H1 (cell line): ENCODE results near the gene ELMO1. TPM values are rescaled to one million over a fixed set of nuclear protein-coding genes. Genes with fewer than 3 reads are reported as not detected.

ENCODE experiments used
- CTCF ChIA-PET: fragments of 300-600 bp; sonication (Branson Sonifier 250); formaldehyde crosslinking; loops from one replicate; lab custom pipeline; 2021; ENCODE audit not compliant: partially characterized antibody; lab: Charles Lee
- POLR2A ChIA-PET: fragments of 300-600 bp; sonication (Branson Sonifier 250); formaldehyde crosslinking; loops from one replicate; lab custom pipeline; 2021; ENCODE audit warnings: inconsistent platforms; ENCODE audit not compliant: partially characterized antibody; lab: Charles Lee
- DNase-seq, 2 experiments: peaks; one replicate each; pipeline versions ENCODE4 v3.0.0 to v3.0.0-alpha.2; 2010 to 2022; ENCODE audit warnings: low spot score in 2 of 2, low read depth in 1 of 2, mixed read lengths in 1 of 2
- FAIRE-seq: peaks from 2 replicates; lab custom pipeline; 2011; peaks lifted over from hg19 to GRCh38; lab: Jason Lieb, UNC
- H2AFZ ChIP-seq: 2 replicates; pipeline ENCODE4 v1.8.1; 2012; ENCODE audit warnings: low read length, inconsistent platforms
- H2AK5ac ChIP-seq: 2 replicates; pipeline ENCODE4 v1.6.1; 2013; ENCODE audit warnings: low read depth, low read length
- H2BK120ac ChIP-seq: replicated peaks from 2 replicates; pipeline ENCODE3; 2013; ENCODE audit warnings: low read depth, low read length, inconsistent platforms
- H2BK12ac ChIP-seq: 2 replicates; pipeline ENCODE4 v1.6.1; 2013; ENCODE audit warnings: low read depth, low read length
- H2BK15ac ChIP-seq: 2 replicates; pipeline ENCODE4 v1.6.1; 2013; ENCODE audit warnings: low read length
- H2BK20ac ChIP-seq: 2 replicates; pipeline ENCODE4 v1.6.1; 2013; ENCODE audit warnings: low read length
- H2BK5ac ChIP-seq: 2 replicates; pipeline ENCODE4 v1.6.1; 2013; ENCODE audit warnings: low read depth, low read length
- H3K14ac ChIP-seq: 2 replicates; pipeline ENCODE4 v1.6.1; 2013; ENCODE audit warnings: inconsistent platforms; ENCODE audit not compliant: insufficient read length
- H3K18ac ChIP-seq: 2 replicates; pipeline ENCODE4 v1.6.1; 2013; ENCODE audit warnings: low read length; ENCODE audit errors: extremely low read depth
- H3K23ac ChIP-seq: 2 replicates; pipeline ENCODE4 v1.6.1; 2013; ENCODE audit warnings: inconsistent platforms; ENCODE audit not compliant: insufficient read length
- H3K23me2 ChIP-seq: 2 replicates; pipeline ENCODE4 v1.6.1; 2013; ENCODE audit warnings: low read depth, low read length
- H3K27ac ChIP-seq: 2 replicates; pipeline ENCODE4 v1.6.1; 2011; ENCODE audit warnings: low read depth, low read length, inconsistent platforms
- H3K27me3 ChIP-seq, 4 experiments: replicated peaks in 1 of 4; 1 replicate in 1 of 4; 2 replicates in 3 of 4; pipeline versions ENCODE4 v1.6.1 to v1.8.1; 2011 to 2013; ENCODE audit warnings: low read length in 3 of 4, mild to moderate bottlenecking in 3 of 4, inconsistent platforms in 2 of 4, mixed read lengths in 2 of 4, moderate library complexity in 1 of 4; ENCODE audit not compliant: control insufficient read depth in 3 of 4, insufficient read depth in 3 of 4; ENCODE audit errors: extremely low read depth in 1 of 4
- H3K36me3 ChIP-seq, 4 experiments: 2 replicates each; pipeline versions ENCODE4 v1.6.1 to v1.8.1; 2011 to 2013; ENCODE audit warnings: mild to moderate bottlenecking in 4 of 4, low read length in 3 of 4, moderate library complexity in 2 of 4, control low read depth in 1 of 4, inconsistent platforms in 1 of 4; ENCODE audit not compliant: insufficient read depth in 4 of 4, control insufficient read depth in 2 of 4
- H3K4ac ChIP-seq: replicated peaks from 2 replicates; pipeline ENCODE3; 2013; ENCODE audit warnings: low read length, low read depth, mixed read lengths, inconsistent platforms; ENCODE audit not compliant: insufficient read length
- H3K4me1 ChIP-seq, 4 experiments: replicated peaks in 1 of 4; 1 replicate in 1 of 4; 2 replicates in 3 of 4; pipeline versions ENCODE4 v1.6.1 to v1.8.1; 2011 to 2013; ENCODE audit warnings: low read length in 3 of 4, inconsistent platforms in 2 of 4, mixed read lengths in 1 of 4; ENCODE audit not compliant: insufficient read depth in 4 of 4, control insufficient read depth in 3 of 4
- H3K4me2 ChIP-seq, 2 experiments: 2 replicates each; pipeline versions ENCODE4 v1.6.1 to v1.8.1; 2011 to 2013; ENCODE audit warnings: low read depth in 2 of 2, low read length in 2 of 2, control low read depth in 1 of 2, inconsistent platforms in 1 of 2, mild to moderate bottlenecking in 1 of 2; ENCODE audit not compliant: insufficient read depth in 1 of 2
- H3K4me3 ChIP-seq, 4 experiments: fragments of 200-600, 300-600 bp in 1 of 4; sonication (generic), shearing (Covaris generic), sonication (Bioruptor Twin) in 1 of 4; 2 replicates each; pipeline versions ENCODE4 v1.5.1 to v1.8.1; 2011 to 2016; ENCODE audit warnings: low read length in 4 of 4, low read depth in 3 of 4, control low read depth in 2 of 4, inconsistent platforms in 2 of 4, mild to moderate bottlenecking in 2 of 4, mixed read lengths in 1 of 4, moderate library complexity in 1 of 4; ENCODE audit not compliant: insufficient read depth in 2 of 4; ENCODE audit errors: extremely low read depth in 1 of 4
- H3K56ac ChIP-seq: replicated peaks from 2 replicates; pipeline ENCODE3; 2013; ENCODE audit warnings: low read depth, mild to moderate bottlenecking, mixed read lengths, low read length, inconsistent platforms; ENCODE audit not compliant: insufficient read length
- H3K79me1 ChIP-seq: 2 replicates; pipeline ENCODE4 v1.6.1; 2013; ENCODE audit warnings: low read depth, low read length, control low read depth
- H3K79me2 ChIP-seq, 2 experiments: 2 replicates each; pipeline versions ENCODE4 v1.6.1 to v1.8.1; 2012 to 2013; ENCODE audit warnings: low read length in 2 of 2, mild to moderate bottlenecking in 2 of 2, inconsistent platforms in 1 of 2; ENCODE audit not compliant: insufficient read depth in 2 of 2, control insufficient read depth in 1 of 2
- H3K9ac ChIP-seq, 4 experiments: replicated peaks in 1 of 4; 1 replicate in 1 of 4; 2 replicates in 3 of 4; pipeline versions ENCODE4 v1.6.1 to v1.8.1; 2011 to 2013; ENCODE audit warnings: low read depth in 3 of 4, low read length in 3 of 4, control low read depth in 2 of 4, mild to moderate bottlenecking in 2 of 4, moderate library complexity in 2 of 4, inconsistent platforms in 1 of 4; ENCODE audit errors: extremely low read depth in 1 of 4
- H3K9me3 ChIP-seq, 2 experiments: 2 replicates each; pipeline versions ENCODE4 v1.6.1 to v1.8.1; 2012 to 2013; ENCODE audit warnings: mild to moderate bottlenecking in 2 of 2, moderate library complexity in 2 of 2, control low read depth in 1 of 2, inconsistent platforms in 1 of 2, low read depth in 1 of 2, low read length in 1 of 2, mixed read lengths in 1 of 2; ENCODE audit not compliant: insufficient read depth in 2 of 2
- H4K20me1 ChIP-seq, 2 experiments: replicated peaks in 1 of 2; 2 replicates each; pipeline versions ENCODE3 to v1.8.1; 2011 to 2013; ENCODE audit warnings: inconsistent platforms in 2 of 2, low read length in 2 of 2, mild to moderate bottlenecking in 1 of 2; ENCODE audit not compliant: insufficient read depth in 2 of 2, control insufficient read depth in 1 of 2
- H4K5ac ChIP-seq: 2 replicates; pipeline ENCODE4 v1.6.1; 2013; ENCODE audit warnings: low read length, low read depth, mixed read lengths, inconsistent platforms; ENCODE audit not compliant: insufficient read length
- H4K8ac ChIP-seq: 2 replicates; pipeline ENCODE4 v1.8.0; 2013; ENCODE audit warnings: mild to moderate bottlenecking, moderate library complexity, low read length, inconsistent platforms; ENCODE audit not compliant: insufficient read depth; ENCODE audit errors: extremely low read depth
- H4K91ac ChIP-seq: replicated peaks from 2 replicates; pipeline ENCODE3; 2013; ENCODE audit warnings: low read length, mixed read lengths, inconsistent platforms; ENCODE audit not compliant: insufficient read length
- EGR1 ChIP-seq: IDR thresholded peaks from 2 replicates; pipeline ENCODE4 v1.6.1; 2011; ENCODE audit warnings: low read depth, low read length, borderline replicate concordance
- GABPA ChIP-seq: IDR thresholded peaks from 2 replicates; pipeline ENCODE4 v1.6.1; 2011; ENCODE audit warnings: mild to moderate bottlenecking, low read length, moderate library complexity, borderline replicate concordance; ENCODE audit not compliant: insufficient read depth
- HDAC2 ChIP-seq, 2 experiments: fragments of 300-600 bp in 1 of 2; sonication (generic) in 1 of 2; IDR thresholded peaks; 2 replicates each; pipeline ENCODE4 v1.6.1; 2011 to 2012; ENCODE audit warnings: low read depth in 2 of 2, low read length in 2 of 2, mild to moderate bottlenecking in 2 of 2, moderate library complexity in 2 of 2, borderline replicate concordance in 1 of 2, inconsistent platforms in 1 of 2
- POLR2AphosphoS5 ChIP-seq: IDR thresholded peaks from 2 replicates; pipeline ENCODE4 v1.6.1; 2011; ENCODE audit warnings: low read depth, low read length
- SIN3A ChIP-seq, 2 experiments: IDR thresholded peaks in 1 of 2; conservative IDR thresholded peaks in 1 of 2; 2 replicates each; pipeline ENCODE4 v1.6.1; 2011 to 2012; ENCODE audit warnings: low read length in 2 of 2, improper control_type of control experiment in 1 of 2, low read depth in 1 of 2, mild to moderate bottlenecking in 1 of 2
- TCF12 ChIP-seq: IDR thresholded peaks from 2 replicates; pipeline ENCODE4 v1.6.1; 2011; ENCODE audit warnings: low read depth, mild to moderate bottlenecking, low read length
- WGBS, 2 experiments: shearing (Covaris generic) in 1 of 2; methylation state at CpG; one replicate each; pipeline versions ENCODE4 v1.1.6 to v1.1.7; 2013 to 2015; ENCODE audit warnings: low lambda C conversion rate in 2 of 2, mixed read lengths in 2 of 2, inconsistent platforms in 1 of 2, low coverage in 1 of 2, missing lambda C conversion rate in 1 of 2; ENCODE audit not compliant: insufficient replicate concordance in 2 of 2, insufficient coverage in 1 of 2, insufficient read length in 1 of 2; ENCODE audit errors: extremely low coverage in 1 of 2, missing lambda C conversion rate in 1 of 2; 5-methylcytosine and 5-hydroxymethylcytosine counted together
- polyA plus RNA-seq, 7 experiments: library from polyadenylated mRNA; depleted of rRNA in 3 of 7; stranded (reverse) in 5 of 7; unstranded in 2 of 7; fragments of >200 nt in 5 of 7; fragments of 200-250 nt in 2 of 7; gene quantifications; 1 replicate in 5 of 7; 2 replicates in 1 of 7; 4 replicates in 1 of 7; pipeline versions ENCODE4 v1.2.1 to v1.2.3, GENCODE V29; 2011 to 2013; ENCODE audit warnings: missing spikeins in 2 of 7, mixed read lengths in 2 of 7
- total RNA-seq: library from RNA; stranded (reverse); fragmentation: NEBNext Ultra II Directional; extraction: Animal tissue kit (Norgen Biotek cat#: 25700); gene quantifications from 2 replicates; pipeline ENCODE4 v1.2.1, GENCODE V29; 2021
- TF ChIP-seq, protein P1 (sequence below): IDR thresholded peaks from 2 replicates; pipeline ENCODE4 v1.6.1; 2011; ENCODE audit warnings: low read length, improper control_type of control experiment
- TF ChIP-seq, protein P2 (sequence below): IDR thresholded peaks from 2 replicates; pipeline ENCODE4 v1.6.1; 2012; ENCODE audit warnings: low read length, inconsistent platforms
- TF ChIP-seq, protein P3 (sequence below): IDR thresholded peaks from 2 replicates; pipeline ENCODE4 v1.6.1; 2012; ENCODE audit warnings: inconsistent platforms

Gene ELMO1
- total and polyA plus RNA-seq, 2 of the 8 experiments (the other 6 are each of a cell fraction or from before 2014, with no cell fraction given) = 18.4 to 21.0 TPM

DNA sequence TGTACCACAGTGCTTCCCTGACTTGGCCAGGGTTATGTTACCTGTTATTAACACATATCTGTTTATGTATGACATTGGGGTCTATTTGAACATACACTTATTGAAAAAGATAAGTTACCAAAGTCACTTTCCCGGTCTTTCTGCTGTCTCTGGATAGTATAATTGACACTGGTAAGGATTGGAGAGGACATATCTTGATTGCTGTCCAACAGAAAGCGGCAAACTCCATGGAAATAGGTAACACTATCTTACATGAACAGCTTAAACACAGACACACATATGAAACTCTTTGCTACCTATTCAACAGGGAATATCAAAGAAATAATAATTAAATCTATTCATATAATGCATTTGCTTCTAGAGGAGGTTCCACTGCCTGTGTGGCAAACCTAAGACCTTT, 441.9 kb downstream of the ELMO1 start:
- Histone ChIP-seq H2AFZ (no peak overlapping the region), H4K8ac (no peak overlapping the region), H2BK5ac (no peak overlapping the region), H3K23me2 (no peaks in the 10 kb centered on the region), H3K36me3 (no peaks in the 10 kb centered on the region), H3K79me2 (no peaks in the 10 kb centered on the region), H3K4me3 (no peak overlapping the region), H3K27ac (no peak overlapping the region), H4K91ac (no peak overlapping the region), H3K4me2 (no peak overlapping the region), H2BK120ac (no peak overlapping the region), H2AK5ac (no peak overlapping the region), H3K23ac (no peak overlapping the region), H3K56ac (no peak overlapping the region), H2BK12ac (no peak overlapping the region), H3K4ac (no peak overlapping the region), H4K5ac (no peak overlapping the region), H3K14ac (no peak overlapping the region), H2BK20ac (no peak overlapping the region), H2BK15ac (no peak overlapping the region), H4K20me1 (no peaks in the 10 kb centered on the region), H3K79me1 (no peaks in the 10 kb centered on the region), H3K18ac (no peak overlapping the region), H3K4me1 (peaks cover 0 to 6% (median 2%) of the 10 kb centered on the region in 4 experiments; a peak in 2 of 7 replicates), H3K9ac (no peak overlapping the region), H3K9me3 (peaks cover 0 to 4% of the 10 kb centered on the region in 2 experiments; a peak in 1 of 4 replicates), H3K27me3 (no peaks in the 10 kb centered on the region)
- ChIA-PET CTCF (interaction anchor here (0.6 to 18.1 kb wide), 5 partner anchors 8 to 888 kb away, joined by 3 to 162 read pairs (median 4); no protein-coding TSS in a partner anchor), POLR2A (interaction anchor here (1.6 kb wide), 2 partner anchors 9 to 14 kb away, joined by 3 to 4 read pairs; no protein-coding TSS in a partner anchor)
- DNase-seq (no peak), FAIRE-seq (no peak)
- WGBS, 2 experiments = 92% methylated on average over 2 of the region's 2 CpGs; no CpG with 5 or more reads in 1 of the 2 experiments
- TF ChIP-seq GABPA (no peak), TCF12 (no peak), SIN3A (conservative IDR thresholded peaks at IDR 0.05 in 1 of 2, IDR thresholded peaks at IDR 0.05 in 1 of 2; ENCODE audit: low read depth in 1 of 2, low read length in 2 of 2) (no peak), EGR1 (no peak), POLR2AphosphoS5 (no peak), HDAC2 (IDR thresholded peaks at IDR 0.05; ENCODE audit: borderline replicate concordance in 1 of 2, low read depth in 2 of 2, low read length in 2 of 2) (no peak)
- TF ChIP-seq, protein P1, sequence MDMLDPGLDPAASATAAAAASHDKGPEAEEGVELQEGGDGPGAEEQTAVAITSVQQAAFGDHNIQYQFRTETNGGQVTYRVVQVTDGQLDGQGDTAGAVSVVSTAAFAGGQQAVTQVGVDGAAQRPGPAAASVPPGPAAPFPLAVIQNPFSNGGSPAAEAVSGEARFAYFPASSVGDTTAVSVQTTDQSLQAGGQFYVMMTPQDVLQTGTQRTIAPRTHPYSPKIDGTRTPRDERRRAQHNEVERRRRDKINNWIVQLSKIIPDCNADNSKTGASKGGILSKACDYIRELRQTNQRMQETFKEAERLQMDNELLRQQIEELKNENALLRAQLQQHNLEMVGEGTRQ = no peak
- TF ChIP-seq, protein P2, sequence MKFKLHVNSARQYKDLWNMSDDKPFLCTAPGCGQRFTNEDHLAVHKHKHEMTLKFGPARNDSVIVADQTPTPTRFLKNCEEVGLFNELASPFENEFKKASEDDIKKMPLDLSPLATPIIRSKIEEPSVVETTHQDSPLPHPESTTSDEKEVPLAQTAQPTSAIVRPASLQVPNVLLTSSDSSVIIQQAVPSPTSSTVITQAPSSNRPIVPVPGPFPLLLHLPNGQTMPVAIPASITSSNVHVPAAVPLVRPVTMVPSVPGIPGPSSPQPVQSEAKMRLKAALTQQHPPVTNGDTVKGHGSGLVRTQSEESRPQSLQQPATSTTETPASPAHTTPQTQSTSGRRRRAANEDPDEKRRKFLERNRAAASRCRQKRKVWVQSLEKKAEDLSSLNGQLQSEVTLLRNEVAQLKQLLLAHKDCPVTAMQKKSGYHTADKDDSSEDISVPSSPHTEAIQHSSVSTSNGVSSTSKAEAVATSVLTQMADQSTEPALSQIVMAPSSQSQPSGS = no peak
- TF ChIP-seq, protein P3, sequence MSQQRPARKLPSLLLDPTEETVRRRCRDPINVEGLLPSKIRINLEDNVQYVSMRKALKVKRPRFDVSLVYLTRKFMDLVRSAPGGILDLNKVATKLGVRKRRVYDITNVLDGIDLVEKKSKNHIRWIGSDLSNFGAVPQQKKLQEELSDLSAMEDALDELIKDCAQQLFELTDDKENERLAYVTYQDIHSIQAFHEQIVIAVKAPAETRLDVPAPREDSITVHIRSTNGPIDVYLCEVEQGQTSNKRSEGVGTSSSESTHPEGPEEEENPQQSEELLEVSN = no peak
